ENCODE results near the gene NAT9.

NAT9 gene

DNA sequence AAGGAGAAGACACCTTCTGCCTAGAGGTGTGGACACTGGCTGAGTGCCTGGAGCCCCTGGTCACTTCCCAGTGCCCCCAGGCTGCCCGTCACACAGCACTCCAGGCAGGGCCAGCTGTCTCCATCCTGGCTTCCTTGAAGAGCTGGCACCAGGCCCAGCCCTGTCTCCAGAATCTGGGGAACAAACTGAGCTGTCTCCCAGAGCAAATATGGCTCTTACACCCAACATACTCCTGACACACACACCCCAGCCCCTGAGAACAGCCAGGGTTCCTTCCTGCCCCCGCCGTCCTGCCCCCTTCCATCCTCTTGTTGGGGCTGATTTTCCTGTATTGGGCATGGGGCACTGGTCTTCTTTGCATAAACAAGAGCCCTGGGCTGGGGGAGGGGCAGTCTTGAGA lies 18.6 kb downstream of the NAT9 start:
- H3K4me3 ChIP-seq (ENCODE audit: low read length): no peak overlapping the region
- TF ChIP-seq, protein P1, sequence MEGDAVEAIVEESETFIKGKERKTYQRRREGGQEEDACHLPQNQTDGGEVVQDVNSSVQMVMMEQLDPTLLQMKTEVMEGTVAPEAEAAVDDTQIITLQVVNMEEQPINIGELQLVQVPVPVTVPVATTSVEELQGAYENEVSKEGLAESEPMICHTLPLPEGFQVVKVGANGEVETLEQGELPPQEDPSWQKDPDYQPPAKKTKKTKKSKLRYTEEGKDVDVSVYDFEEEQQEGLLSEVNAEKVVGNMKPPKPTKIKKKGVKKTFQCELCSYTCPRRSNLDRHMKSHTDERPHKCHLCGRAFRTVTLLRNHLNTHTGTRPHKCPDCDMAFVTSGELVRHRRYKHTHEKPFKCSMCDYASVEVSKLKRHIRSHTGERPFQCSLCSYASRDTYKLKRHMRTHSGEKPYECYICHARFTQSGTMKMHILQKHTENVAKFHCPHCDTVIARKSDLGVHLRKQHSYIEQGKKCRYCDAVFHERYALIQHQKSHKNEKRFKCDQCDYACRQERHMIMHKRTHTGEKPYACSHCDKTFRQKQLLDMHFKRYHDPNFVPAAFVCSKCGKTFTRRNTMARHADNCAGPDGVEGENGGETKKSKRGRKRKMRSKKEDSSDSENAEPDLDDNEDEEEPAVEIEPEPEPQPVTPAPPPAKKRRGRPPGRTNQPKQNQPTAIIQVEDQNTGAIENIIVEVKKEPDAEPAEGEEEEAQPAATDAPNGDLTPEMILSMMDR (conservative IDR thresholded peaks at IDR 0.05; ENCODE audit: low read length): no peak
- no peak for DNase-seq (ENCODE audit: low read depth)

DNA sequence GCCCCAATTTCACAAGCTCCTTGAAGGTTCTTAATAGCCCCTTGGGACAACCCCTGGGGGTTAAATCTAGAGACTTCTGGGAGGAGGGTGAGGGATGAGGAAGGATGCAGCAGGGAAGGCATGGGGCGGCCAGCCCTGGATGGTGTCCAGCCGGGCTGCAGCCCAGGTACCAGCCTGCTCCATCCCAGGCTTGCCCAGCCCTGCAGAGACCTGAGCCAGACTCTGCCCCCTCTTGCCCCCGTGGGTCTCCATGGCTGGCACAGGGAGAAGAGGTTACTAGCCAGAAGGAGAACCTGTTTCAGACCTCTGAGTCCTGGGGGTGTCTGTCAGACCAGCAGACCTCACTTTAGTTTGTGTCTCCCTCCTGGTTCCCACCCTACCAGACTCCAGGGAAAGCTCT lies 19.3 kb downstream of the NAT9 start:
- TF ChIP-seq, protein P1 (conservative IDR thresholded peaks at IDR 0.05; ENCODE audit: low read length): no peak
- no peak for DNase-seq (ENCODE audit: low read depth)
- no peak overlapping the region for H3K4me3 ChIP-seq (ENCODE audit: low read length)

DNA sequence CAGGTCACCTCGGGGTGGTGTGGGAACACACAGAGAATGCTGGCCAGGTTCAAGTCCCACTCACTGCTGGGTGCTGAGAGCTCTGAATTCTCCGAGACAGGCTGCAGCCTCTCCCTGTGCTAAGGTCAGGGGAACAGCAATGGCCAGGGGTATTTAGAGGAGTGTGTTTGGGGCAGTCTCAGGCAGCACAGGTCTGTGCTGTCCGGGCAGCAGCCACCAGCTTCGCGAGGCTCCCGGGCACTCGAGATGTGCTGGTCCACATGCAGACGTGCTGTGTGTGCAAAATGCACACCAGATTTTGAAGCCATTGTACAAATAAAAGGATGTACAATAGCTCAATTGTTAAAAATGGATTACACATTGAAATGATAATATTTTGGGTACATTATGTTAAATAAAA lies 20.6 kb downstream of the NAT9 start:
- DNase-seq (ENCODE audit: low read depth): no peak
- no peak overlapping the region for H3K4me3 ChIP-seq (ENCODE audit: low read length)
- TF ChIP-seq, protein P1 (conservative IDR thresholded peaks at IDR 0.05; ENCODE audit: low read length): no peak

DNA sequence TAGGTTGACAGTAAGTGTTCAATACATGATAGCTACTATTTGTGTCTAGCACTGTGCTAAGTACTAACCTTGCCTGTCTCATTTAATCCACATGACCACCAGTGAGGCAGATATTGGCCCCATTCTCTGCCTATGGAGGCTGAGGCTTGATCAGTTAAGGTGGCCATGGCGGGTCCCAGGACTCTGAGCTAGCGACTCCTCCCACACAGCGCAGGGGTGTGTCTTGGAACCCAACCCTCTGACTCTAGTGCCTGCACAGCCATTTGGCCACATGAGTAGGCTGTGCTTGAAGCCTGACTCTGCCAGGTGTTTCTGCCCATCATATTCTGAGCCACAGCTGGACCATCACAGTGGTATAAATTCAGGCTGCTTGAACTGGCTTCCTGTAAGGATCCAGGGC lies 21.3 kb downstream of the NAT9 start:
- TF ChIP-seq, protein P1 (conservative IDR thresholded peaks at IDR 0.05; ENCODE audit: low read length): no peak
- DNase-seq (ENCODE audit: low read depth): no peak
- no peak overlapping the region for H3K4me3 ChIP-seq (ENCODE audit: low read length)

DNA sequence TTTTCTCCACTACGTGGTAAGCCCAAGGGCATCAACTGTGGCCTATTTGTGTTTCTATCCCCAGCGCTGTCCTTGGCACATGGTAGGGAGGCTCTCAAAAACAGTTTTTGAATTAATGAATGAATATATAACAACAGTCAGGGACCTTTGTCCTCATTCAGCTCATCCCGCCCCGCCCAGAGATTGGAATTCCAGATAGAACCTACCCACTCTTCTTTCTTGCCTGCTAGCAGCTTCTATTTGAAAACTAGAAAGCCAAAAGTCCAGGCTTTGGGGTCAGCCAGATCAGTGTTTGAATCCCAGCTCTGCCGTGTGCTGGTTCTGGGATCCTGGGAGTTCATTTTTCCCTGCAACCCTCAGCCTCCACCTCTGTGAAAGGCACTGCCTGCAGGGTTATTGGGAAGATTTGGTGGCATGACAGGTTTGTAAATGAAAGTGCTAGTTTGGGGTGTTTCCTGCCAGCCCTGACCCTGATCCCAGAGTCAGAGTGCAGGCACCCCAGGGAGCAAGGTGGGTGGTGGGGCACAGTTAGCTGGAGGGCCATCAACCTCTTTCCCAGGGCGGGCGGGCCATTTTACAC lies 23.2 kb downstream of the NAT9 start:
- DNase-seq (ENCODE audit: low read depth): no peak
- no peak overlapping the region for H3K4me3 ChIP-seq (ENCODE audit: low read length)
- TF ChIP-seq, protein P1 (conservative IDR thresholded peaks at IDR 0.05; ENCODE audit: low read length): no peak

DNA sequence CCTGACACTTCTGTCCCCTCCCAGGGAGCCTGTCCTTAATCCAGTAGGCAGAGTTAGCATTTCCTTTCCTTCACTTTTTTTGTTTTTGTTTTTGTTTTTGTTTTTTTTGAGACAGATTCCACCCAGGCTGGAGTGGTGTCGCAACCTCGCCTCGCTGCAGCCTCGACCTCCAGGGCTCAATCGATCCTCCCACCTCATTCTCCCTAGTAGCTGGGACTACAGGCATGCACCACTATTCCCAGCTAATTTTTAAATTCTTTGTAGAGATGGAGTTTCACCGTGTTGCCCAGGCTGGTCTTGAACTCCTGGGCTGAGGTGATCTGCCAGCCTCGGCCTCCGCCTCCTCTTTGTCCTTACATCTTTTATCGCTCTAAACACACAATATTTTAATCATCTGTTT lies 23.7 kb downstream of the NAT9 start:
- TF ChIP-seq, protein P1 (conservative IDR thresholded peaks at IDR 0.05; ENCODE audit: low read length): no peak
- H3K4me3 ChIP-seq (ENCODE audit: low read length): no peak overlapping the region
- DNase-seq (ENCODE audit: low read depth): no peak

DNA sequence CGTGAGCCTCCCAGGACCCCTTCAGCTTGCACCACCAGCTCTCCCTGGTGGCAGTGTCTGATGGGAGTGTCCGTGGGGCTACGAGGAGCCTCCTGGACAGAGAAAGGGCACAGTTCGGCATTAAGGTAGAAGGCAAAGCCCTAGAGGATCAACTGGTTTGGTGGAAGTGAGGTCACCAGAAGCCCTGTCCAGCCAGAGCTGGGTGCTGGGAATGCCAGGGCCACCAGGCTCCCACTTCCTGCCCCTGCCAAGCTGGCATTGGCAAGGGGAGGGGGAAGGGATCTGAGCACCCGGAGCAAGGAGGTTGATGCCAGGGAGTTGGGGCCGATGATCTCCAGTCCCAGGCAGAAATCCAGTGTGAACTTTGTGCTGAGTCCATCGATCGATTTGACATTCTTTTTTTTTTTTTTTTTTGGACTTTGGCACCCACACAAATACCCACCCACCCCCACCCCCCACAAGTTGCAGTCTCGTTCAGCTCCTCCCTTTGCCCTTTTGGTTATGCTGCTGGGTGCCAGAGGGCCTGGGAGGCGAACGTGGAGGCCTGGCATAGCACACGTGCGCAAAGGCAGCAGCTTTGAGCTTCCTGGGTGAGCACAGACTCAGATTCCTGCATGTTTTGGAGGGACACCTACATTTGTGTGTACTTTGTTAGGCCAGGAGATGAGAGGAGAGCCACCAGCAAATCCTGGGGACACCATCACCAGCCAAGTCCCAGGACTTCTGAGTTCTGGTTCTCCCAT lies 25.6 kb downstream of the NAT9 start:
- peak overlapping the region; percentile 79 for H3K4me3 ChIP-seq (ENCODE audit: low read length)
- DNase-seq (ENCODE audit: low read depth): no peak
- TF ChIP-seq, protein P1 (conservative IDR thresholded peaks at IDR 0.05; ENCODE audit: low read length): no peak
